AG04450 (cell line): ENCODE data around the gene CYBC1. TPM values are rescaled to one million over a fixed set of nuclear protein-coding genes. Genes with fewer than 3 reads are reported as not detected.

ENCODE experiments used
- CTCF ChIA-PET: fragments of 300-600, 350-600 bp; formaldehyde crosslinking; extraction: SDS; loops from one replicate; lab custom pipeline; 2022; ENCODE audit warnings: antibody characterized with exemption, inconsistent platforms; lab: Charles Lee
- POLR2A ChIA-PET: fragments of 350-600 bp; formaldehyde crosslinking; extraction: SDS; loops from one replicate; lab custom pipeline; 2021; ENCODE audit warnings: antibody characterized with exemption, inconsistent platforms; lab: Yijun Ruan, JAX
- DNase-seq: peaks from one replicate; pipeline ENCODE4 v3.0.0-alpha.2; 2011; ENCODE audit warnings: low read depth, low spot score
- H3K27ac ChIP-seq: one replicate; pipeline ENCODE4 v1.5.1; 2012; ENCODE audit warnings: low read depth, low read length, control low read depth
- H3K27me3 ChIP-seq: one replicate; pipeline ENCODE4 v1.6.0; 2012; ENCODE audit warnings: low read length; ENCODE audit not compliant: control insufficient read depth, insufficient read depth
- H3K4me3 ChIP-seq: 2 replicates; pipeline ENCODE4 v1.5.1; 2011; ENCODE audit warnings: mild to moderate bottlenecking, low read depth, low read length, control low read depth
- H3K9me3 ChIP-seq: 2 replicates; pipeline ENCODE4 v1.5.1; 2012; ENCODE audit warnings: low read length; ENCODE audit not compliant: control insufficient read depth, insufficient read depth
- polyA plus RNA-seq: library from polyadenylated mRNA; depleted of rRNA; stranded (reverse); fragments of >200 nt; gene quantifications from 2 replicates; pipeline ENCODE4 v1.2.3, GENCODE V29; 2011
- TF ChIP-seq, protein P1 (sequence below): IDR thresholded peaks from 2 replicates; pipeline ENCODE4 v1.5.1; 2011; ENCODE audit warnings: low read depth, low read length, control low read depth, inconsistent platforms

Gene CYBC1
- polyA plus RNA-seq, 1 experiment = 82.6 TPM

DNA sequence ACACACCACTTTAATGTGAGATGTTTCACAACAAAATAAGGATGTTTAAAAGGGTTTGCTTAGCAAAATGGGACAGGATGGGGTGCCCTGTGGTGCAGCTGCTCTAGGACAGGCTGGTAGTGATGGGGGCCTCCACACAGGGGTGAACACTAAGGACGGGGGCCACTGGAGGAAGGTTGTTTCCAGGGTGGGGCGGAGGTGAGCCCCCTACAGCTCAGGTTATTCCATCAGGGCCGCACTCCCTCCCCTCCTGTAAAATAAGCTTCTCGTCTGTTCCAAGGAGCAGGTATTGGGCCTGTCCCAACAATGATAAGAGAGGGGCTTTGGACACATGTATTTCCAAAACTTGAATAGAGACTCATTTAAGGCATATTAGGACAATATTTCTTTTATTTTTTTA is 34.3 kb downstream of the CYBC1 start:
- no peak overlapping the region for H3K4me3 ChIP-seq
- no peaks in the 10 kb centered on the region for H3K27me3 ChIP-seq
- TF ChIP-seq, protein P1, sequence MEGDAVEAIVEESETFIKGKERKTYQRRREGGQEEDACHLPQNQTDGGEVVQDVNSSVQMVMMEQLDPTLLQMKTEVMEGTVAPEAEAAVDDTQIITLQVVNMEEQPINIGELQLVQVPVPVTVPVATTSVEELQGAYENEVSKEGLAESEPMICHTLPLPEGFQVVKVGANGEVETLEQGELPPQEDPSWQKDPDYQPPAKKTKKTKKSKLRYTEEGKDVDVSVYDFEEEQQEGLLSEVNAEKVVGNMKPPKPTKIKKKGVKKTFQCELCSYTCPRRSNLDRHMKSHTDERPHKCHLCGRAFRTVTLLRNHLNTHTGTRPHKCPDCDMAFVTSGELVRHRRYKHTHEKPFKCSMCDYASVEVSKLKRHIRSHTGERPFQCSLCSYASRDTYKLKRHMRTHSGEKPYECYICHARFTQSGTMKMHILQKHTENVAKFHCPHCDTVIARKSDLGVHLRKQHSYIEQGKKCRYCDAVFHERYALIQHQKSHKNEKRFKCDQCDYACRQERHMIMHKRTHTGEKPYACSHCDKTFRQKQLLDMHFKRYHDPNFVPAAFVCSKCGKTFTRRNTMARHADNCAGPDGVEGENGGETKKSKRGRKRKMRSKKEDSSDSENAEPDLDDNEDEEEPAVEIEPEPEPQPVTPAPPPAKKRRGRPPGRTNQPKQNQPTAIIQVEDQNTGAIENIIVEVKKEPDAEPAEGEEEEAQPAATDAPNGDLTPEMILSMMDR = no peak
- ChIA-PET POLR2A (no interaction called here), CTCF (interaction anchor here (0.9 kb wide), 1 partner anchor 66 kb away, joined by 4 read pairs; no protein-coding TSS in a partner anchor)
- no peaks in the 10 kb centered on the region; the same call in 1 of the 2 replicates for H3K9me3 ChIP-seq
- H3K27ac ChIP-seq = no peak overlapping the region
- no peak for DNase-seq

DNA sequence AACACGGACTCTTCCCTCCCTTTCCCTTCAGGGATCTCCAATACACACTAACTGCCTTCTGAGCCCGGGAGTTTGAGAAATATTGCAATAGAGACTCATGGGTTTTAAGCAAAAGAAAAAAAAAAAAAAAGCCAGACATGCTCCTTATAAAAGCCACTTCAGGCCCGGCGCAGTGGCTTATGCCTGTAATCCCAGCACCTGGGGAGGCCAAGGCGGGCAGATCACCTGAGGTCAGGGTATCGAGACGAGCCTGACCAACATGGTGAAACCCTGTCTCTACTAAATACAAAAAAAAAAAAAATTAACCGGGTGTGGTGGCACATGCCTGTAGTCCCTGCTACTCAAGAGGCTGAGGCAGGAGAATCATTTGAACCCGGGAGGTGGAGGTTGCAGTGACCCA is 34.8 kb downstream of the CYBC1 start:
- CTCF ChIA-PET = interaction anchor here (0.9 kb wide), 1 partner anchor 65 kb away, joined by 4 read pairs; no protein-coding TSS in a partner anchor

DNA sequence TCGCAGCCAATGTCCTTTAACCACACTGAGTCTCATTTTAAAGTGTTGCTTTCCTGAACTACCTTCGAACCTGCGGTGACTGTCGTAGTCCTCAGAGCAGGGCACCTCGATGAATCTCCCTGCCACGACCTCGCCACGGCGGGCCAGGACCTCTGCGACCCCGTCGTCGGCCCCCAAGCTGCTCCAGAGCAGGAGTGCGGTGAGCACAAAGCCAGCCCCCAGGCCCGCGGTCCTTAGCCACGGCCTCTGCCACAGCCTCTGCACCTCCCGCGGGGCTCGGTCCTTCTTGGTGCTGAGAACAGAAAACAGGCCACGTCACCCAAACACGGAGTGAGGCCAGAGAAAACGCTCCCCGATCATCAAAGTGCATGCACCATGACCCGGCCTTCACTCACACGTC is 35.2 kb downstream of the CYBC1 start:
- H3K9me3 ChIP-seq = no peaks in the 10 kb centered on the region; the same call in 1 of the 2 replicates

More for the DNA sequence above, 34.8 kb downstream of the CYBC1 start:
- Histone ChIP-seq H3K9me3 (no peaks in the 10 kb centered on the region; the same call in 1 of the 2 replicates), H3K27ac (no peak overlapping the region), H3K4me3 (no peak overlapping the region), H3K27me3 (no peaks in the 10 kb centered on the region)
- no peak for DNase-seq
- POLR2A ChIA-PET = no interaction called here
- TF ChIP-seq, protein P1 = no peak

DNA sequence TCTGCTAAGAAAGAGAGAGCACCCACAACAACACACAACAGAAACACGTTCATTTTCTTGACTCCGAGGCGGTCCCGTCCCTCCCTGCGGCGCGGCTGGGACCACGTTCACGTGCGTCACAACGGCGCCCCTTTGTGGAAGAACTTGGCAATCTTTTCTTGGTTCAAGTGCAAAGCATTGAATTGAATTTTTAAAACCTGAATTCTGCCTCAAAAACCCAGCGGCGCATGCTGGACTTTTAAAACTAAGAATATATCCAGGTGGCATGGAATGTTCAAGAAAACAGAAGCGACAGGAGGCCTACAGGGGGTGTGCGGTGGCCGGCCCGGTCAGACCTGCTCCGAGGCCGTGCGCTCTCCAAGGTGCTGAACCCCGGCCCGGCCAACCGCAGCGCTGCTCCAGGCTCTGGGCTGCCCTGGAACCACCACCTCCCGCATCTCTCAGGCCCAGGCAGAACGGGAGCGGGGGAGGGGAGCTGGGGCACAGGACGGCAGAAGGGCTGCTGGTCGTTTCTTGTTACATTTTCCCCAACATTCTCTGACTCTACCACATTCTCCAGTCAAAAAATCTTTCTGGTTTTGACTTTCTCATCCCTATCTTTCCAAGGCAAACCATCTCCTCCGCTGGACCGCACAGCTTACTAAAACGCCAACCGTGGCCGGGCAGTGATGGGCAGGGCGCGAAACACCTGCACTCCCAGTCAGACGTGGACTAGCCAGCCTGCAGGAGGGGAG is 35.8 kb downstream of the CYBC1 start:
- Histone ChIP-seq H3K4me3 (no peak overlapping the region), H3K9me3 (no peaks in the 10 kb centered on the region; the same call in 1 of the 2 replicates), H3K27ac (no peak overlapping the region), H3K27me3 (no peaks in the 10 kb centered on the region)
- DNase-seq = no peak
- ChIA-PET CTCF (interaction anchor here (0.5 to 1.5 kb wide), 11 partner anchors 11 to 184 kb away, joined by 3 to 6 read pairs (median 3); no protein-coding TSS in a partner anchor), POLR2A (no interaction called here)
- TF ChIP-seq, protein P1 = peak; percentile 74

More for the DNA sequence above, 35.2 kb downstream of the CYBC1 start:
- H3K27ac ChIP-seq = no peak overlapping the region
- CTCF ChIA-PET = interaction anchor here (0.5 to 1.2 kb wide), 7 partner anchors 11 to 183 kb away, joined by 3 to 6 read pairs (median 3); no protein-coding TSS in a partner anchor
- TF ChIP-seq, protein P1 = no peak
- DNase-seq = no peak
- POLR2A ChIA-PET = no interaction called here
- H3K27me3 ChIP-seq = no peaks in the 10 kb centered on the region
- no peak overlapping the region for H3K4me3 ChIP-seq
